ENCODE data around the gene RLF.
"Not testable (repeated sequence)": the region's sequence is repeated elsewhere in the genome, so short reads cannot be mapped to it uniquely, and the experiment has no call there.

Gene RLF

DNA sequence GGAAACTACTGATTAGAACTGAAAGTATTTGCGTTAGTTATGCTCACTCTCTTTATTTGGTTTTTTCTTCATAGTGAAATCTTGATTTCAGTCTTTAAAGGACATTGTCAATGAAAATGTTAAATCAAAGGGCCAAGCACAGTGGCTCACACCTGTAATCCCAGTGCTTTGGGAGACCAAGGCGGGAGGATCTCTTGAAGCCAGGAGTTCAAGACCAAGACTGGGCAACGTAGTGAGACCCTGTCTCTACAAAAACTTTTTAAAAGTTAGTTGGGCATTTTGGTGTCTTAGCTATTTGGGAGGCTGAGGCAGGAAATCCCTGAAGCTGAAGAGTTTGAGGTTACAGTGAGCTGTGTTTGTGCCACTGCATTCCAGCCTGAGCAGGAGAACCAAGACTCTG is 13.6 kb downstream of the RLF start:
- no peak for DNase-seq (ENCODE audit: low read depth)

GRCh38 chr1:40176989-40177388 is 15.8 kb downstream of the RLF start:
- not testable (repeated sequence) for DNase-seq (ENCODE audit: low read depth)

GRCh38 chr1:40178200-40178599 is 17.0 kb downstream of the RLF start:
- no peak for DNase-seq (ENCODE audit: low read depth)

DNA sequence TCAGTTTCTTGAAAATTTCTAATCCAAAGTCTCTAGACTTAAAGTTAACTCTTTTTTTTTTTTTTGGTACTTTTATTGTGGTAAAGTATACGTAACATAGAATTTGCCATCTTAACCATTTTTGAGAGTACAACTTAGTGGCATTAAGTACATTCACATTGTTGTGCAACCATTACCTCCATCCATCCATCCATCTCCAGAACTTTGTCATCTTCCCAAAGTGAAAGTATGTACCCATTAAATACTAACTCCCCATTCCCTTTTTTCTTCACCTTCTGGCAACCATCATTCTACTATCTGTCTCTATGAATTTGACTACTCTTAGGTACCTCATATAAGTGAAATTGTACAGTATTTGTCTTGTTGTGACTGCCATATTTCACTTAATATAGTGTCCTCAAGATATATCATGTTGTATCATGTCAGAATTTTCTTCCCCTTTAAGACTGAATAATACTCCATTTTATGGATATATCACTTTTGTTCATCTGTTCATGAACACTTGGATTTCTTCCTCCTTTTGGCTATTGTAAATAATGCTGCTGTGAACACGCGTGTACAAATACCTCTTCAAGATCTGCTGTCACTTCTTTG is 18.4 kb downstream of the RLF start:
- DNase-seq (ENCODE audit: low read depth) = no peak

DNA sequence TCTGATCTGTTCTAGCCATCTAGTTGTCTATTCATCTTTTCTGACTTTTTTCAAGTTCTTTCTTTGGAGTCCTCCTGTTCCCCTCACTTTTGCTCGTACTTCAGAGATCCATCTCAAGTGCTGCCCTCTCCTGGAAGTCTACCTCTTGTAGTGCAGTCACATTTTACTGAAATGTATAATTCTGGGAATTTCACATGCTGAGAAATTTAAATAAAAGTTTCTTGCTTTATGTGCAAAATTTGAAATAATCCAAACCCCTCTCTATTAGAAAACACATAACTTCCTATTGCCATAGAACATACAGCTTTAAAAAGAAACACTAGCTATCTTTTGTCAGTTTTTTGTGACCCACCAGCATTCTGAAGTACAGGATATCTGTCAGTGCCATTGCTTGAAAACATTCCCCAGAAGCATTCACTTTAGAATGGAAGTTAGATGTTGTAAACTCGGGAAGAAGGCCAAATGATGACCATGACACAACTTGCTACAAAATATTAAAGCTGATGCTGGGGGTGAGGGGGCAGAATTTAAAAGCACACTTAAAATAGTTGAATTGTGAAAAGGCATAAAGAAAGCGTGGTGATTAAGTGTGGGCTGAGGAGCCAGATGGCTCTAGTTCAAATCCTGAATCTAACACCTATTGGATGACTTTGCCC is 22.0 kb downstream of the RLF start:
- no peak for DNase-seq (ENCODE audit: low read depth)

- DNase-seq (ENCODE audit: low read depth) = no peak
Observed at GRCh38 chr1:40184193-40184592, 23.0 kb downstream of the RLF start.

GRCh38 chr1:40185951-40186864 is 25.0 kb downstream of the RLF start:
- peak; percentile 73 for DNase-seq (ENCODE audit: low read depth)

GRCh38 chr1:40187399-40187798 is 26.2 kb downstream of the RLF start:
- DNase-seq (ENCODE audit: low read depth) = no peak

GRCh38 chr1:40194639-40195038 is 33.5 kb downstream of the RLF start:
- not testable (repeated sequence) for DNase-seq (ENCODE audit: low read depth)

GRCh38 chr1:40197656-40198055 is 36.5 kb downstream of the RLF start:
- DNase-seq (ENCODE audit: low read depth) = no peak

DNA sequence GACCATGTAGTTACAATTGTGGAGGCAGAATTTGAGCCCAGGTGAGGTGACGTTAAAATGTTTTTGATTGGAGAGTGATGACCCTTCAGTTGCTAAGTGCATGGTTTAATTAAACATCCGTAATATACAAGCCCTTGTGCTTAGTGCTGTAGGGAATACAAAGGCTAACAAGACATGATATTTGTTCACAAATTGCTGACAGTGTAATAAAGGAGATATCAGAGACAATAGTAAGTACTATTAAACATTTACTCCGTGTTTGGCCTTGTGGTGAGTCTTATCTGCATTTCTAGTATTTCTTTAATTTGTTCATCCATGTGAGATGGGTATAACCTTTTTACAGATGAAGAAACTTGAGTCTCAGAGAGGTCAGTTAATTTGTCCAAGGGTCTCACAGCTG is 37.9 kb downstream of the RLF start:
- DNase-seq (ENCODE audit: low read depth) = no peak

GRCh38 chr1:40204856-40205255 is 43.7 kb downstream of the RLF start:
- no peak for DNase-seq (ENCODE audit: low read depth)

DNA sequence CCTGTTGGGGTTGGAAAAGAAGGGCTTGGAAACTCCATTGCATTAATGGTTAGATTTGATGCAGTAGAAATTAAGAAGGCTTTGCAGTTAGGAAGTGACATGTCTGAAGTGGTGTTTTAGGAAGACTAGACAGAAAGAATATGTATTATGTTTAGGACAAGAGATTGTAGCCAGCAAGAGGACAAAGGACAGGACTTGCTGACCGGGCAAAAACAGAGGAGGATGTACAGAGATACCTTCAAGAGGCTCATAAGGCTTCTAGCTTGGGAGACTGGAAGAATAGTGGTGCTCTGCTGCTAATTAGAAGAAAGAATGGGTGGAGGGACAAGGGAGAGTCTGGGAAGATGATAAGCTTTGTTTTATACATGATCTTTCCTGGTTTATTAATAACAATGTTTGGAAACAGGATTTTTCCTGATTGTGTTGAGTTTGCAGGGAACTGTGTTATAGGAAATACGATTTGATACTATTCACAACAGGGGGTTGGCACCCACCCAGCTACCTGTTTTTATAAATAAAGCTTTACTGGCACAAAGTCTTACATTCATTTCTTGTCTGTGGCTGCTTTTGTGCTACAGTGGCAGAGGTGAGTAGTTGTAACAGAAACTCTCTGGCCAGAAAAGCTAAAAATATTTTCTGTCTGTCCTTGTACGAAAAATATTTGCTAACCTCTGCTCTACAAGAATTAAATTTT is 49.5 kb downstream of the RLF start:
- no peak for DNase-seq (ENCODE audit: low read depth)

DNA sequence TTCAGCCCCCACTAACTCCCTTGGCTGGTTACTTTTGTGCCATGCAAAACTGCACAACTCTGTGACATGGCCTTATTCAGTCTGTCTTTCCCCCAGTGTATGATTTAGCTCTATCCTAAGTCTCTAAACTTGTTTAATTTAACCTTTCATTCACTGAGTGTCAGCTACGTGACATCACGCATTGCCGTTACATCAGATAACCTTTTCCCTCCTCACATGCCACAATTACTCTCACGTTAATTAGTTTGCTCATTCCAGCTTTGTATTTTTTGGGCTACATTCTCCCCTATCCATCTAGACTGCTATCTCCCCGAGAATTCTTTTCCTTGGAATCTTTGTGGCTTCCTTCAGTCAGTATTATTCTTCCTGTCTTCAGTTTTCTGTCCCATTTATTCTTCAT is 57.1 kb downstream of the RLF start:
- no peak for DNase-seq (ENCODE audit: low read depth)

DNA sequence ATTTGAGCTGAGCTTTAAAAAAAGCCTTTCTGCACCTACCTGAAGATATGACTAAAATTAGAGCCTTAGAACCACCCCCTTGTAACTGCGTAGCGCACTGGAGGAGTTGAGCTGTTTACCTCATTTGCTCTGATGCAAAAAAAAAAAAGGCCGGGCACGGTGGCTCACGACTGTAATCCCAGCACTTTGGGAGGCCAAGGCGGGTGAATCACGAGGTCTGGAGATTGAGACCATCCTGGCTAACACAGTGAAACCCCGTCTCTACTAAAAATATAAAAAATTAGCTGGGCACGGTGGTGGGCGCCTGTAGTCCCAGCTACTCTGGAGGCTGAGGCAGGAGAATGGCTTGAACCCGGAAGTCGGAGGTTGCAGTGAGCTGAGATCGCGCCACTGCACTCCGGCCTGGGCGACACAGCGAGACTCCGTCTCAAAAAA is 60.3 kb downstream of the RLF start:
- DNase-seq (ENCODE audit: low read depth) = not testable (repeated sequence)

DNA sequence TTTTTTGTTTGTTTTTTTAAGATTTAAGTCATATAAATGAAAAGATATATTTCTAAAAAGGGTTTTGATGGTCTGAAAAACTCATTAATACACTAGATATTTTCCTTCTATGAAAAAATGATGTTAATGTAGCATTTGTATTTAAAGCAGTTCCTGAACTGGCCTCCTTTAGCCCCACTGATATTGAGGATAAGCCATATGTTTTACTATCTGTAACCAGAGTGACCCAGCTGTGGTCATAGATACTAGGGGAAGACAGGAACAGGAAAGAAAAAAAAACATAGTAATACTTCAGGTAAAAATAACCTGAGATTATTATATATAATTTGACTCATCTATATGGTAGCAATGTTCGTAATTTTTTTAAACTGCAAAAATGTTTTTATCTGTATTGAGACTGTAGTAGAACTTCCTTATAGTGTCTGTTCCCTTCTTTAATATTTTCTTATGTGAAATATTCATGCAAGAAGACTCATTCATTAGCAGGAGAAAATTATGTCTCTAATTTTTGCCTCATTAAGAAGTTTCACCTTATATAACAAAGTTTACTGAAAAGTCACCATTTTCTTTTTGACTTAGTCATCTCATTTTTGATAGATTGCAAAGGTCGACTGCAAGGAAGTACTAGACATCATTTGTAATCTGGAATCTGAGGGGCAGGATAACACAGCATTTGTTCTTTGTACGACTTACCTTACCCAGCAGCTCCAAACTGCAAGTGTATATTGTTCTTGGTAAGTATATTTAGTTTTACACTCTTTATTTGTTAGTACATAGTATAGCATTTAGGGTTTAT is 61.0 kb downstream of the RLF start:
- no peak for DNase-seq (ENCODE audit: low read depth)

- no peak for DNase-seq (ENCODE audit: low read depth)
Observed at GRCh38 chr1:40224040-40224439, 62.9 kb downstream of the RLF start.

DNA sequence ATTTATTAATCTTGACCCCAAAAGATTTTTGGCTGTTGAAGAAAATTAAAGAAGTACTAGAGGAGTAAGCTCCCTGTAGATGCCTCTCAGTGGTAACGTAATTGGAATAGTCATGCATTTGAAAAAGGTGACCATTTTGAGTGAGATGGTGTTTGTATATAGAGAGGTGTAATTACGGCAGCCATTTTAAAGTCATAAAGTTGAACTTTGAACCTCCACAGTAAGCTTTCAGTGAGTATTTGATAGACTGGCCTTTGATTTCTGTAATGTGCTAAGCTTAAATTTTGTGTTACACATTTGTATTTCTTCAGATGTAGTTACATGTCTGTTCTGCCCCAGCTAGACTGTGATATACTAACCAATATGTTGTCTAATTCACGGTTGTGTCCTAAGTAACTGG is 65.0 kb downstream of the RLF start:
- no peak for DNase-seq (ENCODE audit: low read depth)

- no peak for DNase-seq (ENCODE audit: low read depth)
Observed at GRCh38 chr1:40232444-40232843, 71.3 kb downstream of the RLF start.

GRCh38 chr1:40239626-40240025 is 78.4 kb downstream of the RLF start:
- no peak for DNase-seq (ENCODE audit: low read depth)

- no peak for DNase-seq (ENCODE audit: low read depth)
Observed at GRCh38 chr1:40240390-40240789, 79.2 kb downstream of the RLF start.

DNA sequence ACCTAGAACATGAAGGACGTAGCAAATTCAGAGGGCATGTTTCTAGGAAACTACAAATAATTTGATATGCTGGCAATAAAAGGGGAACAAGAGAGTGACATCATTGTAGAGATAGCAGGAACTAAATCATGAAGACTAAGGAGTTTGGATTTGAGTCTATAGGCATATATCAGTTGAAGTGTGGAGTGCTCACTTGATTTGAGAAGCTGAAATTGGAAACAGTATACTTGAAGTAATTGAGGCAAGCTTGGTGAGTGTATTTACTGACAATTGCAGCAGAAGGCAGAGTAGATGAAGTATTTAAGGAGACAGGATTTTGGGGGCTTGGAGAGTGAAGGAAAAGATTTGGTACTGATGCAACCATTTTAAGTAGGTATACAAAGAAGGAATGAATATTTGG is 80.2 kb downstream of the RLF start:
- DNase-seq (ENCODE audit: low read depth) = no peak
